A549 (cell line): Measurements from ENCODE around the gene FAM53B. TPM values are rescaled to one million over a fixed set of nuclear protein-coding genes. Genes with fewer than 3 reads are reported as not detected.
A peak's percentile ranks its signal among the peaks of the same experiment; 100 is the strongest.

Source experiments
- ATAC-seq, 2 experiments: fragments of 200-7000 bp in 1 of 2; fragments of >200 bp in 1 of 2; cut with Nextera tagmentation in 1 of 2; cut with Tn5 transposase in 1 of 2; 3 replicates each; pipeline versions ENCODE4 v1.8.0 to v1.9.1; 2018 to 2020; ENCODE audit warnings: mild to moderate bottlenecking in 1 of 2, moderate library complexity in 1 of 2
- CTCF ChIA-PET: fragments of 300-600 bp; sonication (Branson Sonifier 250); formaldehyde crosslinking; extraction: SDS; loops from one replicate; lab custom pipeline; 2021; ENCODE audit warnings: antibody characterized with exemption, inconsistent platforms; lab: Yijun Ruan, JAX
- POLR2A ChIA-PET: fragments of 350-600 bp; formaldehyde crosslinking; extraction: SDS; loops from one replicate; lab custom pipeline; 2021; ENCODE audit warnings: antibody characterized with exemption, inconsistent platforms; lab: Yijun Ruan, JAX
- DNase-seq, 2 experiments: peaks; one replicate each; pipeline versions ENCODE4 v3.0.0 to v3.0.0-alpha.2; 2011 to 2016; ENCODE audit warnings: low read depth in 1 of 2, low spot score in 1 of 2
- FAIRE-seq: peaks from 2 replicates; lab custom pipeline; 2011; peaks lifted over from hg19 to GRCh38; lab: Jason Lieb, UNC
- H3K27ac ChIP-seq, 2 experiments: fragments of >200 bp; sonication (Bioruptor Twin); formaldehyde crosslinking; 3 replicates each; pipeline ENCODE4 v1.5.1; 2016 to 2017
- H3K4me1 ChIP-seq: fragments of >200 bp; sonication (Bioruptor Twin); formaldehyde crosslinking; 3 replicates; pipeline ENCODE4 v1.6.1; 2016
- H3K4me2 ChIP-seq: fragments of >200 bp; sonication (Bioruptor Twin); formaldehyde crosslinking; 3 replicates; pipeline ENCODE4 v1.6.1; 2016
- H3K4me3 ChIP-seq: fragments of >200 bp; sonication (Bioruptor Twin); formaldehyde crosslinking; 3 replicates; pipeline ENCODE4 v1.5.1; 2016
- H3K9me3 ChIP-seq: fragments of >200 bp; sonication (Bioruptor Twin); formaldehyde crosslinking; 3 replicates; pipeline ENCODE4 v1.6.1; 2016
- BHLHE40 ChIP-seq: IDR thresholded peaks from 2 replicates; pipeline ENCODE4 v1.6.1; 2012; ENCODE audit warnings: low read depth, low read length, inconsistent platforms
- CBX2 ChIP-seq: fragments of 200-600 bp; sonication (generic); IDR thresholded peaks from 2 replicates; pipeline ENCODE4 v1.6.1; 2016; ENCODE audit warnings: low read depth, mild to moderate bottlenecking, borderline replicate concordance
- CBX8 ChIP-seq: fragments of 200-600 bp; sonication (generic); IDR thresholded peaks from 2 replicates; pipeline ENCODE4 v1.6.1; 2016
- CEBPB ChIP-seq, 2 experiments: fragments of >200 bp in 1 of 2; sonication (Bioruptor Twin) in 1 of 2; formaldehyde crosslinking in 1 of 2; IDR thresholded peaks; 2 replicates each; pipeline ENCODE4 v1.6.1; 2012 to 2016
- CHD2 ChIP-seq: fragments of 150-350 bp; IDR thresholded peaks from 2 replicates; pipeline ENCODE4 v1.6.1; 2014; ENCODE audit warnings: low read length; ENCODE audit not compliant: partially characterized antibody
- CTCF ChIP-seq: fragments of >200 bp; sonication (Bioruptor Twin); formaldehyde crosslinking; IDR thresholded peaks from 3 replicates; pipeline ENCODE4 v1.5.1; 2016
- E2F6 ChIP-seq: IDR thresholded peaks from 2 replicates; pipeline ENCODE4 v1.6.1; 2012; ENCODE audit warnings: low read depth, borderline replicate concordance
- EHMT2 ChIP-seq: fragments of 200-600 bp; sonication (generic); IDR thresholded peaks from 2 replicates; pipeline ENCODE4 v1.6.1; 2016; ENCODE audit warnings: antibody characterized with exemption, low read depth, mild to moderate bottlenecking, moderate library complexity
- EP300 ChIP-seq, 2 experiments: fragments of >200 bp; sonication (Bioruptor Twin); formaldehyde crosslinking; IDR thresholded peaks; 2 replicates in 1 of 2; 3 replicates in 1 of 2; pipeline ENCODE4 v1.6.1; 2016 to 2017
- FOSB ChIP-seq: fragments of 250-450 bp; sonication (Bioruptor Pico); IDR thresholded peaks from 2 replicates; pipeline ENCODE4 v1.5.0; 2020; ENCODE audit warnings: mild to moderate bottlenecking, moderate library complexity
- HES2 ChIP-seq: fragments of >200 bp; sonication (Bioruptor Twin); formaldehyde crosslinking; IDR thresholded peaks from 2 replicates; pipeline ENCODE4 v1.6.1; 2016
- HOXB5 ChIP-seq: fragments of 250-450 bp; sonication (Bioruptor Pico); IDR thresholded peaks from 2 replicates; pipeline ENCODE4 v1.5.0; 2020; ENCODE audit warnings: mild to moderate bottlenecking, moderate library complexity
- MAX ChIP-seq: IDR thresholded peaks from 2 replicates; pipeline ENCODE4 v1.6.1; 2012
- MAZ ChIP-seq: fragments of 150-350 bp; IDR thresholded peaks from 2 replicates; pipeline ENCODE4 v1.6.1; 2014; ENCODE audit warnings: antibody characterized with exemption, low read depth, low read length, borderline replicate concordance
- MYC ChIP-seq: IDR thresholded peaks from 2 replicates; pipeline ENCODE4 v1.6.1; 2012; ENCODE audit warnings: mild to moderate bottlenecking, inconsistent platforms, low read length, improper control_type of control experiment, borderline replicate concordance
- NPAS2 ChIP-seq: fragments of 250-450 bp; sonication (Bioruptor Pico); IDR thresholded peaks from 2 replicates; pipeline ENCODE4 v1.8.0; 2022; ENCODE audit warnings: mild to moderate bottlenecking, moderate library complexity, borderline replicate concordance
- RCOR1 ChIP-seq: fragments of 150-350 bp; IDR thresholded peaks from 2 replicates; pipeline ENCODE4 v1.6.1; 2014; ENCODE audit warnings: antibody characterized with exemption, low read length, low read depth
- RFX5 ChIP-seq: fragments of 450-650 bp; IDR thresholded peaks from 2 replicates; pipeline ENCODE4 v1.7.1; 2014; ENCODE audit warnings: antibody characterized with exemption, mild to moderate bottlenecking, moderate library complexity
- SMC3 ChIP-seq: fragments of >200 bp; sonication (Bioruptor Twin); formaldehyde crosslinking; IDR thresholded peaks from 3 replicates; pipeline ENCODE4 v1.6.1; 2018; ENCODE audit warnings: inconsistent platforms
- ZNF302 ChIP-seq: fragments of 250-450 bp; sonication (Bioruptor Pico); IDR thresholded peaks from 2 replicates; pipeline ENCODE4 v1.9.0; 2021; ENCODE audit warnings: inconsistent platforms, mild to moderate bottlenecking, moderate library complexity
- WGBS: methylation state at CpG from one replicate; pipeline ENCODE4 v1.1.6; 2017; ENCODE audit errors: missing lambda C conversion rate; 5-methylcytosine and 5-hydroxymethylcytosine counted together
- polyA plus RNA-seq, 4 experiments: library from polyadenylated mRNA; depleted of rRNA in 3 of 4; stranded (reverse); fragments of >200 nt; fragmentation: RNase III in 1 of 4; extraction: RNeasy Plus Mini Kit Qiagen cat#74134 plus additional on column Dnase treatment in 1 of 4; gene quantifications; 2 replicates in 3 of 4; 3 replicates in 1 of 4; pipeline ENCODE4 v1.2.3, GENCODE V29; 2011 to 2017

Gene FAM53B
- polyA plus RNA-seq, 2 of the 4 experiments (the other 2 are of a cell fraction), result 5.1 to 8.5 TPM

GRCh38 chr10:124755581-124755980 lies 11.4 kb upstream of the FAM53B start (continued):
- TF ChIP-seq CTCF (no peak), MYC (no peak), RCOR1 (no peak), HES2 (no peak), NPAS2 (CRISPR knock-in tag) (no peak)

GRCh38 chr10:124754227-124754626 lies 10.0 kb upstream of the FAM53B start:
- ChIA-PET CTCF (interaction anchor here (0.6 to 1.4 kb wide), 4 partner anchors 12 to 226 kb away, joined by 3 to 6 read pairs (median 3); no protein-coding TSS in a partner anchor), POLR2A (no interaction called here)
- no peaks in the 10 kb centered on the region for H3K9me3 ChIP-seq
- 97% methylated on average over 5 of the region's 5 CpGs for WGBS
- no peaks in the 10 kb centered on the region for H3K4me1 ChIP-seq
- no peak for FAIRE-seq
- H3K4me2 ChIP-seq, result no peak overlapping the region
- TF ChIP-seq ZNF302, result no peak
- TF ChIP-seq SMC3, result no peak
- TF ChIP-seq FOSB (CRISPR knock-in tag), result no peak
- TF ChIP-seq BHLHE40, result no peak
- TF ChIP-seq CBX2, result no peak
- no peak for TF ChIP-seq CEBPB (IDR thresholded peaks at IDR 0.05)
- TF ChIP-seq MAX, result no peak
- no peak for TF ChIP-seq EP300 (IDR thresholded peaks at IDR 0.05)
- no peak for TF ChIP-seq CBX8
- TF ChIP-seq HOXB5 (CRISPR knock-in tag), result no peak
- TF ChIP-seq RFX5, result no peak
- TF ChIP-seq EHMT2, result no peak
- ATAC-seq, result no peak
- no peak for DNase-seq
- no peak overlapping the region for H3K27ac ChIP-seq
- H3K4me3 ChIP-seq, result no peak overlapping the region

- Histone ChIP-seq H3K4me1 (peaks cover 9% of the 10 kb centered on the region), H3K4me3 (no peak overlapping the region), H3K27ac (no peak overlapping the region)
- FAIRE-seq (peak; percentile 61), DNase-seq (no peak)
- POLR2A ChIA-PET, result interaction anchor here (0.6 kb wide), 1 partner anchor 31 kb away, joined by 3 read pairs; no protein-coding TSS in a partner anchor
- 71% methylated on average over 4 of the region's 4 CpGs for WGBS
- CTCF ChIA-PET, result interaction anchor here (0.7 to 5.3 kb wide), 6 partner anchors 7 to 222 kb away, joined by 3 to 40 read pairs (median 8); no protein-coding TSS in a partner anchor
- no peak for TF ChIP-seq FOSB (CRISPR knock-in tag)
- TF ChIP-seq CTCF, result no peak
- no peak for TF ChIP-seq CHD2
- TF ChIP-seq RFX5, result no peak
- TF ChIP-seq CBX2, result no peak
- TF ChIP-seq E2F6, result no peak
- TF ChIP-seq MAZ, result no peak
- TF ChIP-seq HOXB5 (CRISPR knock-in tag), result no peak
- no peak for TF ChIP-seq ZNF302
- TF ChIP-seq, all 56 proteins: peak for 0
- no peak for ATAC-seq
- no peaks in the 10 kb centered on the region for H3K9me3 ChIP-seq
- H3K4me2 ChIP-seq, result no peak overlapping the region
Measured at GRCh38 chr10:124748953-124749645, 4.9 kb upstream of the FAM53B start.
